MM.1S (cell line): ENCODE measurements around the gene BST1.

ENCODE experiments used
- CTCF ChIP-seq: fragments of 300-600 bp; sonication (generic); IDR thresholded peaks from 2 replicates; pipeline ENCODE4 v1.5.1; 2016; ENCODE audit warnings: antibody characterized with exemption, low read length, mixed read lengths
- EZH2phosphoT487 ChIP-seq: fragments of 300-600 bp; sonication (generic); IDR thresholded peaks from 2 replicates; pipeline ENCODE4 v1.6.1; 2018; ENCODE audit warnings: antibody characterized with exemption, low read length

GRCh38 chr4:15654593-15655222, 48.2 kb upstream of the BST1 start:
- TF ChIP-seq CTCF (no peak), EZH2phosphoT487 (no peak)
